RWPE2 (cell line): ENCODE measurements around the gene ACSL6.
A peak's percentile ranks its signal among the peaks of the same experiment; 100 is the strongest.

Experiments used
- ATAC-seq: fragments of 200-7000 bp; cut with Tn5 transposase; 3 replicates; pipeline ENCODE4 v1.9.1; 2021; ENCODE audit warnings: low read depth
- DNase-seq: peaks from one replicate; pipeline ENCODE4 v3.0.0-alpha.2; 2020; ENCODE audit warnings: low spot score
- H3K27ac ChIP-seq: fragments of 450-650 bp; 2 replicates; pipeline ENCODE4 v1.5.1; 2017; ENCODE audit warnings: mild to moderate bottlenecking; ENCODE audit not compliant: poor library complexity, severe bottlenecking
- H3K27me3 ChIP-seq: fragments of 250-450 bp; sonication (Bioruptor Pico); 2 replicates; pipeline ENCODE4 v1.5.1; 2021; ENCODE audit warnings: mild to moderate bottlenecking, moderate library complexity; ENCODE audit not compliant: insufficient read depth, poor library complexity, severe bottlenecking
- H3K36me3 ChIP-seq: fragments of 250-450 bp; sonication (Bioruptor Pico); 2 replicates; pipeline ENCODE4 v1.5.1; 2020; ENCODE audit warnings: low read depth, mild to moderate bottlenecking, moderate library complexity
- H3K4me1 ChIP-seq: fragments of 250-450 bp; sonication (Bioruptor Pico); 2 replicates; pipeline ENCODE4 v1.5.1; 2021; ENCODE audit warnings: mild to moderate bottlenecking, moderate library complexity; ENCODE audit not compliant: insufficient read depth, poor library complexity, severe bottlenecking
- H3K4me3 ChIP-seq: fragments of 250-450 bp; sonication (Bioruptor Pico); 2 replicates; pipeline ENCODE4 v1.5.1; 2021; ENCODE audit warnings: mild to moderate bottlenecking, moderate library complexity; ENCODE audit not compliant: severe bottlenecking
- H3K9me3 ChIP-seq: fragments of 250-450 bp; sonication (Bioruptor Pico); 2 replicates; pipeline ENCODE4 v1.5.1; 2021; ENCODE audit warnings: mild to moderate bottlenecking, moderate library complexity; ENCODE audit not compliant: severe bottlenecking
- CTCF ChIP-seq: fragments of 450-650 bp; IDR thresholded peaks from one replicate; pipeline ENCODE4 v1.5.1; 2017; ENCODE audit warnings: mild to moderate bottlenecking, moderate library complexity; ENCODE audit not compliant: poor library complexity, severe bottlenecking

The ACSL6 gene

GRCh38 chr5:132011622-132012343, at the start of gene ACSL6:
TSS of gene ACSL6 (minus strand) at chr5:132011658. CDS start at chr5:132011553, 105 bp downstream.
- no peak within 1 kb of the TSS for H3K27ac ChIP-seq
- H3K4me1 ChIP-seq: no peaks in the 10 kb centered on the region
- TF ChIP-seq CTCF: no peak
- H3K27me3 ChIP-seq: peaks cover 8% of the 10 kb centered on the region
- peak; percentile 26 for ATAC-seq
- H3K36me3 ChIP-seq: no peaks in the 10 kb centered on the region
- H3K4me3 ChIP-seq: peak within 1 kb of the TSS; percentile 34
- DNase-seq: peak; percentile 59
- H3K9me3 ChIP-seq: no peaks in the 10 kb centered on the region

- no peak for ATAC-seq
Measured at GRCh38 chr5:132060501-132061161, 49.2 kb upstream of the ACSL6 start, which contains the start of gene IL3. TSS of gene IL3 (plus strand) at chr5:132060655. CDS start at chr5:132060707, 52 bp downstream.

GRCh38 chr5:132059696-132060500, 48.4 kb upstream of the ACSL6 start:
- Histone ChIP-seq H3K36me3 (no peaks in the 10 kb centered on the region), H3K4me3 (no peak overlapping the region), H3K27ac (no peak overlapping the region), H3K27me3 (no peaks in the 10 kb centered on the region), H3K4me1 (no peaks in the 10 kb centered on the region), H3K9me3 (no peaks in the 10 kb centered on the region)
- DNase-seq (peak; percentile 56), ATAC-seq (no peak)
- TF ChIP-seq CTCF: no peak

More at GRCh38 chr5:132060501-132061161, 49.2 kb upstream of the ACSL6 start, which contains the start of gene IL3:
- no peak within 1 kb of the TSS for H3K27ac ChIP-seq
- no peaks in the 10 kb centered on the region for H3K27me3 ChIP-seq
- H3K36me3 ChIP-seq: no peaks in the 10 kb centered on the region
- TF ChIP-seq CTCF: no peak
- H3K4me3 ChIP-seq: no peak within 1 kb of the TSS
- peak; percentile 56 for DNase-seq
- H3K4me1 ChIP-seq: no peaks in the 10 kb centered on the region
- H3K9me3 ChIP-seq: no peaks in the 10 kb centered on the region

GRCh38 chr5:132059043-132059695, 47.7 kb upstream of the ACSL6 start:
- H3K9me3 ChIP-seq: no peaks in the 10 kb centered on the region
- no peak overlapping the region for H3K27ac ChIP-seq
- H3K4me1 ChIP-seq: no peaks in the 10 kb centered on the region
- peak; percentile 63 for DNase-seq
- no peak overlapping the region for H3K4me3 ChIP-seq
- no peak for TF ChIP-seq CTCF
- ATAC-seq: no peak
- no peaks in the 10 kb centered on the region for H3K27me3 ChIP-seq
- H3K36me3 ChIP-seq: no peaks in the 10 kb centered on the region
